NCI-H2196 treated with DMSO at 0.1 percent for 48 hours (cell line): ENCODE data around the gene BZW2.
"Not testable (repeated sequence)": the region's sequence is repeated elsewhere in the genome, so short reads cannot be mapped to it uniquely, and the experiment has no call there.

Experiments
- DNase-seq: peaks from one replicate; lab custom pipeline; 2025; ENCODE audit not compliant: unreplicated experiment; lab: John Stamatoyannopoulos, UW

BZW2 gene

DNA sequence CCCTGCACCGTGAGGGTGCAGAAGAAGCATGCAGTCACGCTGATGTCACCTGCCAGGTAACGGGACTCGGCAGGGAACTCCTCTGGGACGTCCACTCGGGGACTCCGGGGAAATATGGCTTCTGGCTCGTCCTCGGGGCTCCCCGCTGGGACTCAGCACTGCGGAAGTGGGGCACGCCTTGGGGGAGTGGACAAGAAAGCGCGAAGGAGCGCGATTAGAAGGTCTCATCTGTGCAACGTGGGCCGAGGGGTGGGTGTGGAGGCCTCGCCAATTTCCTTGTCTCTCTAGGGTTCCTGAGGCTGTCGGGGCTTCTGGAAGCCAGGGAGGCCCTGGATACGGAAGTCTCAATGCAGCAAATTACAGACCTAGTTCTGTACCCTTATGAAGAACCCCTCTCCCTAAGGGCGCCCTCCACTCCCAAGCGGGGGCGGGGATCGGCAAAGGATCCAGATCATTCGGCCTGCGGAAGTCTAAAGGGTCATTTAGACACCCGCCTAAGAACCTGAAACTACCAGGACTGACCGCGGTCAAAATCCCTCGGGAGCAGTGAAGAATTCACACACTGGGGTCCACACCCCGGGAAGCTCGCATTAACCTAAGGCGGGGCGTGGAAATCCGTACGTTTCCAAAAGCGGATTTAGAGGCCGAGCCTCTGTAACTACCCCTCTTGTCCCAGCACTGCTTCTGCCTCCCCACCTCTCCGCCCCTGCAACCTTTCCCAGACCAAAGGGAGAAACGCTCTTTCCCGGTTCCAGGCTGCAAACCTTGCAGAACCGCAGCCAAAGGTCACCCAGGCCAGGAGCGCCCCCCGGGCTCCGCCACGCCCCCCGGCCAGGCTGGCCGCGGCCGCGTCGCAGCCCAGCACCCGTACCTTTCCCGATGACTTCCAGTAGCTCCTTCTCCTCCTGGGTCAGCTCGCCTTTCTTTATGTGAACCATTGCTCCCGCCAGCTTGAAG lies 1.1 kb upstream of the BZW2 start:
- no peak for DNase-seq

DNA sequence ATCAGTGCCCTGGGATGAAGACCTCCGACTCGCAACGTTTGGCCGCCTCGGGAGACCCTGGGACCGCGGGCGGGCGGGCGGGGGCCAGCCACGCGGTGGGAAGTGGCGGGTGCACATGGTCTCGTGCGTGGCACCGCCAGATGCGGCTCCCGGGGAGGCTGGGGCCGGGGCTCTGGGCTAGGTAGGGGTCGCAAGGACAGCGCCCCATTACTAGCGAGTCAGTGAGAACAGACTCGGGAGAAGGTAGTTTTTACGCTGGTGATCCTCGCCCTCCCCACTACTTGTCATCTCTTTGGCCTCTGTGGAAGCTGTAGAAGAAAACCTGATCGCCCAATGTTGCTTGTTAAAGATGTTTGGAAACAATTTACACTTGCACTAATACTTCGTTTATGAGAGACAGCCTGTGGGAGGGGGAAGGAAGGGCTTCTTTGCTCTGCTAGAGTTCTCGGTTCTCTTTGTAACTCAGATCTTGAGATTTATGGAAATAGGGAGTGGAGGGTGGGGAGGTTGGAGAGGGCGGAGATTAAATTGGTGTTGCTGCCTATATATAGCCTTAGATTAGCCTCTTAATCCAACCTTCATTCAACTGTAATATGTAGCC lies 591 bp downstream of the BZW2 start:
- no peak for DNase-seq

DNA sequence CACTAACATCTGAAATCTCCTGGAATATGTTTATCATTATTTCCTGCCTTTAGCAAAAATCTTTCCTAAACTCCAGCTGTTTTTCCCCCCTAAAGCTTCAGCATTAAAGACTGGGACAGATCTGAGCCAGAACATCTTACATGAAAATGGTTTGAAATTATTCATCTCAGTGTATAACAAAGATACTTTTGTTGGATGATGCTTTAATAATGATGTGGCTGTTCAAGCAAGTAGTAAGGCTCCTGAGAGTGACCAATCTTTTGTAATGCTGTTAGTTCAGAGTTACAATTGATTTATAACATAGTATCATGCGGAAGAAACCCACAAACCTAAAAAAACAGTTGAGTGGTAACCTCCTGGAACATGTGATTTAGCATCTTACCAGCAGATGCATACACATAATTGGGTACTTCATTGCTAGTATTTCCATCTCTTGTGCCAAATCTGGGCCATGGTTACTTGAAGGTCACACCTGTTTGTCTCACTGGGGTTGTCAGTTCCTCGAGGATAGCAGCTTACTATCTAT lies 1.5 kb downstream of the BZW2 start:
- DNase-seq = no peak

DNA sequence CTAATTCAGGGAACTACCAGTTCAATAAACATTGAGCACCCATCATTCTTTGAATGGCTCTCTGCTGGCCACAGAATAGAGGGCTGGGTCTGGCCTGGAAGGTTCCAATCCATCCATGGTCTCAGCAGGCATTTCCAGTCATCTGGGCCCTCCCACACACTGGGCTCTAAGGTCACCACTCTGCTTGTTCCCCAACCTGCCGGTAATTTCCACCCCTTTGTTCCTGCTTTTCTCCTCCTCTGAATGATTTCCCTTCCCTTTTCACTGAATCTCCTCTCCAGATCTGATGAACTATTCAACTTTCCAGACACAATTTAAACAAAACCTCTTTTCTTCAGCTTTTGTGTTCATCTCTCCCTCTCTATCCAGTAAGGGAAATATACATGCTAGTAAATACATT lies 2.6 kb downstream of the BZW2 start:
- DNase-seq = no peak

DNA sequence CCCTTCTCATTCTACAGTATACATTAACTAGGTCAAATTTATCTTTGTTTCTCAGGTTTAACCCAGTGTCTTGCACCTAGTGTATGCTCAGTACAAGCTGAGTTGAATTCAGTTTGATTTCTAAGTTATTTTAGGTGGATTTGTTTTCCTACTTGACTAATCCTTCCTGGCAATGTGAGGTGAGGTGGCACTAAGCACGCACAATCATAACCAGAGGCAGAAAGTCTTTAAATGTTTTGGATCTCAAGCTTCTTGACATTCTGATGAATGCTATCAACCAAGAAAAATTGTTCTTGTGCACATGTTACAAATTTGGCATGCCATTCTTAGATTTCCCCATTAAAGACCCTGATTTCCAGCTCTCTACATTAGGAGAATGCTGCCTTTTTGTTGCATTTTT lies 3.2 kb downstream of the BZW2 start:
- no peak for DNase-seq

DNA sequence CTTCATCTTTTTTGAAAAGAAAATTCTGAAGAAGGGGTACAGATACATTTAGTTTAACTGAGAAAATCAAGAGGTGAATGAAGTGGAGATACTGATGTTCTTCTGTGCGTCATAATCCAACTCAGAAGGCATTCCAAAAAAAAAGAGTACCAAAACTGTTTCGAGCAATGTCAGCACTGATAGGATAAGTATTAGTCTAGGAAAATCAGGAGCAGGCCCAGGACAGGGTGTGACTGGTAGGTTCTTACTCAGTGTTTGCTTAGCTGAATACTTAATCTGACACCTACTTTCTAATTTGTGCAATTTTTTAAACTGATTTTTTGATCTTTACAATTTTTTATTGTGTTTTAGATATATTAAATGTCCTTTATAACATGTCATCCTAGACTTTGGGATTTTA lies 4.3 kb downstream of the BZW2 start:
- no peak for DNase-seq

DNA sequence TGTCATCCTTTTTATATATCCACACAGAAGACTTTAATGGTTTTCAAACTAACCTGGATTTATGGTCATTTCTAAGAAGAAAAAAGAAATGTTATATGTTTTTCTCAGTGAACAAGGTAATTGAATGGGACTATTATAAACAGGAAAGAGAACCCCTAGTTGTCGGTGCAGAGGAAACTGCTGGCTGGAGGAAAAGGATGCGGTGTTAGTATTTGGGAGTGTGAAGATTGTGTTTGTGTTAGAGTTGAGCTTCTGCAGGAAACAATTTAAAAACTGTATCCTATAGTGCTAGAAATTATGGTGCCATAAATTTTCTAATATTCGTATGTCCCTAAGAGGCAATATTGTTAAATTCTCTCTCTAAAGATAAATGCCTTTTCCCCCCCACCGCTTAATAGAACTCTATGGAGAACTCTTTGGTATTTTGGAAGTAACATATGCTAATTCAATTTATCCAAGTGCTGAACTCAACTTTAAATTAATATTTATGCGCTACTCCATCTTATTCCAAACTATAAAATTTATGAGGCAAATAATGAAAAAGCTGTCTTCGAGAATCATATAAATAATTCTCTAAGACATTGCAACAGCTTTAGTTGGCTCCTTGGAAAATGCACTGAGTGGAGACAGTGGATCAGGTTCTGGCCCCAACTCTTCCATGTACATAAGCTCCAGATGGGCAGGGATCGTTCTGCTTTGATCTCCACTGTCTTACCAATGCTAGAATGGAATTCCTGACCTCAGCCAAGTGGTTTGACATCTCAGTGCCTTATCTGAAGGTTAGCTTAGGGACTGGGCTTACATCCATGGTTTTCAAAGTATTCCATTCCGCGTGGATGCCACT lies 5.6 kb downstream of the BZW2 start:
- DNase-seq = no peak

DNA sequence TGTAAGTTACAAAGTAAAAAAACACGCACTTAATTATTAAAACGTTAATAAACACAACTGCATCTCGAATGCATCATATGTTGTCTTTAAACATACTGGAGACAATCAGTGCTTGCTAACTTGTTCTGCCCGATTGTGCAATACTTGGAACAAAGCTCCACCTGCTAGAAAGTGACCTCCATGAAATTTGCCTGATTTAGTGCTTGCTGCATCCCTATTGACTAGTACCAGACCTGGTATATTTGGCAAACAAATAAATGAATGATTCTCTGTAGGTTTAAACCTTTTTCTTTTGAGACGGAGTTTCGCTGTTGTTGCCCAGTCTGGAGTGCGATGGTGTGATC lies 6.2 kb downstream of the BZW2 start:
- DNase-seq = no peak

DNA sequence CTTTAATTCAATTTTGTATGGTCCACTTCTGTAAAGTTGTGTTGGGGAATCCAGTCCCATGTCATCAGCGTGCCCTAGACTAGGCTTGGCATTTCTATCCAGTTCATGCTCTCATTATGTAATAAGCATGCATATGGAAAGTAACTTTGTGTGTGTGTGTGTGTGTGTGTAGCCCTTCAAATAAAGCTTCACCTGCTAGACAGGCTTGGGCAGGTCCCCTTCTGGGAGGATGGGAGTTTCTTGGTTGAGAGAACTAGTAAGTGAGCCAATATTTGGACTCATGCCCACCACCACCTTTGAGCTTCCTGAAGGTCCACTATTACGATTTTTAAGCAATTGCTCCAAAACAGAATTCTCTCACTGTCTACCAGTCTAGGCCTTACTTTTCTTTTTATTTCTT lies 6.9 kb downstream of the BZW2 start:
- DNase-seq = peak; percentile 45

DNA sequence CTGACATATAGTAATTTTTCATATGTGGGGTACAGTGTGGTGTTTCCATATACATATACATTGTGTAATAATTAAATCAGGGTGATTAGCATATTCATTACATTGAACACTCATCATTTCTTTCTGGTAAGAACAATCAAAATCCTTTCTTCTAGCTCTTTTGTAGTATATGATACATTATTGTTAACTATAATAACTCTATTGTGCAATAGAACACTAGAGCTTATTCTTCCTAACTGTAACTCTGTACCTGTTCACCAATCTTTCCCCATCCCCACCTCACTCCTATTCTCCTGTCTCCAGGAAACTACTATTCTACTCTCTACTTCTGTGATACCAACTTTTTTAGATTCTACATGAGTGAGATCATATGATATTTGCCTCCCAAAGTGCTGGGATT lies 9.4 kb downstream of the BZW2 start:
- DNase-seq = no peak

DNA sequence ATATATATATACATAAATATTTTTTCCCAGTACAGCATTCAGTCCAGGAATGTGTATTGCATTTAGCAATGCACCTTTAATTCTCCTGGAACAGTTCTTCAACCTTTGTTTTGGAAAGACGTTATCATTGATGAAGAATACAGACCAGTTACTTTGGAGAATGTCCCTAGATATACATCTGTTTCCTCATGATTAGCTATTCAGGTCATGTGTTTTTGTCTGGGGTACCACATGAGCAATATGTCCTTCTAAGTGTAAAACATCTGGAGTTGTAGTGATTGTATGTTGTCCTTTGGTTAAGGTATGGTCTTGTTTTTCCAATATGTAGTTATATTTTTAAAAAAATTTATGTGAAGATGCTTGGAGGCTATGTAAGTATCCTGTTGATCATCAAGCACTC lies 10.2 kb downstream of the BZW2 start:
- no peak for DNase-seq

DNA sequence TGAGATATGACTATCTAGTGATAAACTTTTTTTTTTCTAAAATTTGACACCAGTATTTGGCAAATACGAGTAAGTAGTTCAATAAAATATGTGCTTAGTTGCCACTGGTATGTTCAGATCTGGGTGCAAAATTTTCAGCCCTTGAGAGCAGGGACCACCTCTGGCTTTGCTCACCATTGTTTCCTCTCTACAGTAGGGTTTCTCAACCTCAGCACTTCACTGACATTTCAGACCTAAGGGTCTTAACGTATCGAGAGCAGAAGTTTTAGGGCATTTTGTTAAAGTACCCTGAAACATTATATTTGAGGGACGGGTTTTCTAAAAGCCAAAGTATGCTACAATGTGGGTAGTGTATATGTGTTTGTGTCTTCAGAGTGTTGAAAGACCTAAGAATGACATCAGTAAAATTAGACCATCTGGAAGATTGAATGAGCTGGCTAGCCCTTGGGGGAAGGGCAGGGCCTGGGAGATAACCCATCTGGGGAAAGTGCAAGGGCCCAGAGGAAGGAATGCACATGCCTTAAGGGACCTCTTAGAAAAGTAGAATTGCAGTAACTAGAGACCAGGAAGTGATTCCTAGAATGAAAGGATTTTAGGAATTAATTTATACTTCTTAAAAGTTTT lies 11.8 kb downstream of the BZW2 start:
- DNase-seq = no peak

DNA sequence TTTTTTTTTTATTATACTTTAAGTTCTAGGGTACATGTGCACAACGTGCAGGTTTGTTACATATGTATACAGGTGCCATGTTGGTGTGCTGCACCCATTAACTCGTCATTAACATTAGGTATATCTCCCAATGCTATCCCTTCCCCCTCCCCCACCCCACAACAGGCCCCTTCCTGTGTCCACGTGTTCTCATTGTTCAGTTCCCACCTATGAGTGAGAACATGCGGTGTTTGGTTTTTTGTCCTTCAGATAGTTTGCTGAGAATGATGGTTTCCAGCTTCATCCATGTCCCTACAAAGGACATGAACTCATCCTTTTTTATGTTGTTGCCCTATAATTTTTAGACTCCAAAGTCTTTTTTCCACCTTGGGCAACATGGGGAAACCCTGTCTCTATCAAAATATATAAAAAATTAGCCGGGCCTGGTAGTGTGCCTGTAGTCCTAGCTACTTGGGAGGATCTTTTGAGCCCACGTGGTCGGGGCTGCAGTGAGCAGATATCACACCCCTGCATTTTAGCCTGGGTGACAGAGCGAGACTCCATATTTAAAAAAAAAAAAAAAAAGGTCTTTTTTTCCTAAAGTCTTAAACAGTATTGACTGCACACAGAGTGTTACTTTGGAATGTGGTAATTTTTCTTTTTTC lies 14.0 kb downstream of the BZW2 start:
- DNase-seq = not testable (repeated sequence)

DNA sequence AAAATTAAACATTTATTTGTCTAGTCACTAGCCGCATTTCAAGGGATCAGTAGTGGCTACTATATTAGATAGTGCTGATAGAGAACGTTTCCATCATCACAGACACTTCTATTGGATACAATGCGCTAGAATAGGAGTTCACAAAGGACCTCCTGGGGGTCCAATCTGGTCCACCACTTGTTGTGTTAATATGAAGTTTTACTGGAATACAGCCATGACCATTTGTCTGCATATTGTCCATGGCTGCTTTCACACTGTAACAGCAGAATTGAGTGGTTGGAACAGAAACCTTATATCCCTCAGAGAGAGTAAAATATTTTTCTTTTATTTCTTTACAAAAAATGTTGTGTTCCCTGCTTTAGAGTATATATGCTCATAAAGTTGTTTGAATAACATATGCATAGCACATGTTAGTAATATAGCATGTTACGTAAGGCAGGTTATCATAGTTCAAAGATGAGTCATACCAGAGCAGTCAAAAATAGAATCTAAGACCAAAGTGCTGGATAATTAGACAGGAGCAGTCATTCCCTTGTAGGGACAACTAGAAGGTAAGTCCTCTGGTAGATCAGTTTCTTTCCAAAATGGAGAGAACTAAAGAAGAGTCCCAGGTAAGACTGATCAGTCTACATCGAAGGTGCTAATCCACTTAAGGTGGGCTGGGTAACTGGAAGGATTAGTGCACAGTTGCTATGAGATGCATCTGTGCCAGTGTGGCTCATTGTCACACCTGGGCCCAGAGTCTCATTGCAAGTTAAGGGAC lies 14.9 kb downstream of the BZW2 start:
- DNase-seq = no peak

DNA sequence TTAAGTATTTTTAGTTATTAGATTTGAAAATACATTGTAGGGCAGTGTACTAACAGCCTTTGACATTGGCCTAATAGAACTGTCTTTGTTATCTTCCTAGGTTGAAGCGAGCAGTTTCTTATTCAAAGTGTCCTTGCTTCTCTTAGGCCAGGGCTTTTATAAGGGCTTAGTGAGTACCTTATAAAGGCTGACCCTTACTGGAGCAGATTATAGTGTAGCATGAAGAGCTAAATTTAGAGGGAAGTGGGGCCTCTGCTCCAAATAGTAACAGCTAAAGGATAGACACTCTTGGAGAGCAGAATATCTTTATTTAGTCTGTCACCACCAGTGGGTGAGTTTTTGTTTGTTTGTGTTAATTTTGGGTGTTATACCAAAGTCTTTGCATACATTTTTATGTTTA lies 15.9 kb downstream of the BZW2 start:
- no peak for DNase-seq

DNA sequence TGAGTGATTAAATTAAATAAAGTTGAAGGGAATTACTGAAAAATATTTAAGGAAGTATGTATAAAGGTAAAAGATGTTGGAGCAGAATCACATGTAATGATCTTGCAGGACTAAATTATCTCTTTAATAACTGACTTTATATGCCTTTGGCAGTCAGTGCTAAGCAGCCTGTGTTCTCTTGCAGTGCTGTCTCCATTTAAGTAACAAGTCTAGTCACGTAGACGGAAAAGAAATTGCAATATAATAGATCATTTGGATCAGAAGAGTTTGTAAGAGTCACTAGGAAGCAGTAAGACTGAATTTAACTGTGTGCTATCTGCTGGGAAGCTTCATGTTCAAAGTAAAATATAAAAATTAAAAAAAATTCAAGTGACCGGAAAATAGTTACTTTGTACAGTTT lies 21.4 kb downstream of the BZW2 start:
- no peak for DNase-seq

DNA sequence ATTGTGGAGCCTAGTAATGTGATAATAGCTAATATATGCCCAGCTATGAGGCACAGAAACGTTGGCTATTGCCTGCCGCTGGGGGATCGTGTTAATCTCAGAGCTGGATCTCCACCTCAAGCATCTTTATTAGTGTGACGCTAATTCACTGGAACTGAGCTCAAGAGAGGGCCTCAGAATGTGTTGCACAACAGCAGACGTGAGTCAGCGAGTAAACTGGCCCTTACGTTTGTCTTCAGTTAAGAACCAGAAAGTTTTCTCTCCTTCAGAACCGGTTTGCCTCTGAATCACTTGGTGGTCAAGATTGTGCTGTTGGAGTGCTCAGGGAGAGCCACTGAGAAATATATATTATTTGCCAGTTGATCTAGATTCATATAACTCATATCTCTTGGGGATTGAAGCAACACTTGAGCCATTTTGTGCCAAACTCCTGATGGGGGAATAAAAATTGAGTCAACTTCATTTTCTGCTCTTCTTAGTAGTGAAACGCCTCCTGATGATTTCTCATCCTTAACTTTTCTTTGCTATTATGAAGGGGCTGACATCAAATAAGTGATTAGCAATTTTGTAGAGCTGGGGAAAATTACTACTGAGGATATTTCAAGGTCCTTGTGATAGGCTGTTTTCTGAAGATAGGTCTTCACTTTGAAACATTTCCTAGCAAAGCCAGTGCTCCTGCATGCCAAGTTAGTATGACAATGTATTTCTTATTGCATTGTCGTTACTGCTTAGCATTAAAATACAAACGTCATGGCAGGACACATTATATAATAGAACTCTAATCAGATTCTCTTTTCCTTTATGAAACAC lies 22.3 kb downstream of the BZW2 start:
- DNase-seq = no peak

DNA sequence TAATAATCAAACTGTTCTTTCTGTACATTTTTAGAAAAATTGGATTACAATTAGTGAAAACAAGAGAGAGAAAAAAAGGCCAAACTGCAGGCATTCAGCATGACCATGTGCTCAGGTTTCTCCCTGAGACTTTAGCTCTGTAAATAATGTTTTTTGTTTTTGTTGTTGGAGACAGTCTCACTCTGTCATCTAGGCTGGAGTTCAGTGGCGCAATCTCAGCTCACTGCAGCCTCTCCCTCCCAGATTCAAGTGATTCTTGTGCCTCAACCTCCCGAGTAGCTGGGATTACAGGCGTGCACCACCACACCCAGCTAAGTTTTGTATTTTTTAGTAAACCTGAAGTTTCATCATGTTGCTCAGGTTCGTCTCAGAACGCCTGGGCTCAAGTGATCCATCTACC lies 23.0 kb downstream of the BZW2 start:
- no peak for DNase-seq

DNA sequence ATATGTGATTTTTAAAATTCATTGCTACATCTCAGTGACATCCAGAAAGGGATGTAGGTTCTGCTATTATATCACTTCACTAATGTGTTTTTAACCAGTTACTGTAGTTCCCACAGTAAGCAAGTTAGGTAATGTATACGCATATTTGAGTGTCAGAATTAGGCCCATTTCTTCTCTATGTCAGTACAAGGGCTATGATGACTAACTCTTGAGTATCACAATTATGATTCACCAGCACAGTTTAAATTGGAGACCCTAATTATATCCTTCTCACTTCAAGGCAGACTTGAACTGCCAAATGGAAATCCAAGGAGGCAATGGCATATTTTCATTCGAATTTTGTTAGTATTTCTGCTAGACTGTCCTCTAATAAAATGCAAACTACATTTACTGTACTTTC lies 23.6 kb downstream of the BZW2 start:
- no peak for DNase-seq
